ENCODE data around the gene LENG9.

The LENG9 gene

DNA sequence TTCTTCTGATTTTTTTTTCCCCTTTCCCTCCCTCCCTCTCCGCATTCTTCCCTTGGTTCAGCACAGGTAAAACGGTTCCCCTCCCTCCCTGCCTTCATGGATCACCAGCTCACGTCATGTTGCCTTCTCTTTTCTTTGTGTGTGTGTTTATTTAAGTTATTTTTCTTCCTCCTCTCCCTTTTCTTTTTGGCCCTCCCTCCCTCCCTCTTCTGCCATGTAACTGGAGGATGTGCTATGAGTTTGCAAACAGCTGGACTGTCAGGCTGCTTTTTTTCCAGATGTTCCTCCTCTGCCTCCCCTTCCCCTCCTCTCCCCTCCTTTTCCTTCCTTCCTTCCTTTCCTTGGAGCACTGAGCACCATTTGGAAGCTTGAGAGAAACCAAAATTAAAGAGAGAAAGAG, 2.0 kb downstream of the LENG9 start:
- DNase-seq (ENCODE audit: low read depth, low spot score): no peak
- H3K4me3 ChIP-seq (ENCODE audit: low read length): no peak overlapping the region

DNA sequence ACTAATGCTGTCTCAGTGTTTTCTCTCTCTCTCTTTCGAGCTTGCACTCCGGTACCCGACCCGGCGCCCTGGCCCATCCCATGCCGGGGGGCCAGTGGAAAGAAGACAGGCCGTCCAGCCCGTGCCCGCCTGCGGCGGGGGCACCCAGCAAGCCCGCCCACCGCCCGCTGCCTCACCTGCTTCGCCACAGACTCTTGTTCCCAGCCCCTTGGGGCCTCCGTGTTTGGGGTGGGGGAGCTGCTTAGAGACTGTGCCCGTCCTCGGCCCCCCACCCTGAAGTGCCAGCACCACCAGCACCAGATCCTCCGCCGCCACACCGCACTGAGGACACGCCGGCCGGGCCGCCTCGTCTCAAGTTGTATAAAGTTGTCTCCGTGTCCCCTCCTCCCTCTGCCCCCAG, 2.4 kb downstream of the LENG9 start:
- H3K4me3 ChIP-seq (ENCODE audit: low read length): no peak overlapping the region
- no peak for DNase-seq (ENCODE audit: low read depth, low spot score)

DNA sequence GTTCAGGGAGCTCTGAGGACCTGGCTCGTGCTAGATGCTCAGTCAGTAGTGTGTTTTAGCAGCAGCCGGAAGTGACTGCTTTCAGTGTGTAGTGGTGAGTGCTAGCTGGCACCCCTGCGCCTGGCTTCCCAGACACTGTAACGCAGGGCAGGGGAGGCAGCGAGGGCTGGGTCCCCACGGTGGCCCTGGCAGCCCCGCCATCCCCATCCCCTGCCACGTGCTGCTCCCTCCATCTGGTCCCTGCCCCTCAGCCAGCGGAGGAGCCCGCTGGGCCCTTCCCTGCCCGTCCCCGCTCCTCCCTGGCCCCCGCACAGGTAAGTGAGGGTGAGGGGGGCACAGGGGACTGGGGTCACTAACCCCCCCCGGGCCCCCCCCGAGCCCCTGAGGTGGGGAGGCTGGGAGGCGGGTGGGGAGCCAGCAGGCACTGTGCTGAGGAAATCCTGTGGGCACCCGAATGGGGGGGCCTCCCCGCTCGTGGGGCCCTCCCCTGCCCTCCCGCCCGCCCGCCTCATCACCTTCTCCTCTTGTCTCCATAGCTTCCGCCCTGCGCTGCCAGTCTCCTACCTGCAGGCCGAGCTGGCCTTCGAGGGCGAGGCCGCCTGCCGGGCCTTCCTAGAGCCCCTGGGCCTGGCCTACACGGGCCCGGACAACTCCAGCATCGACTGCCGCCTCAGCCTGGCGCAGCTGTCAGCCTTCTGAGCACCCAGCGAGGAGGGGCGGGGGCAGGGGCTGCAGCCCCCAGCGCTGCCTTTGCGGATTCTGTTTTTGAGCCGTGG, 3.2 kb downstream of the LENG9 start:
- H3K4me3 ChIP-seq (ENCODE audit: low read length): no peak overlapping the region
- no peak for DNase-seq (ENCODE audit: low read depth, low spot score)

DNA sequence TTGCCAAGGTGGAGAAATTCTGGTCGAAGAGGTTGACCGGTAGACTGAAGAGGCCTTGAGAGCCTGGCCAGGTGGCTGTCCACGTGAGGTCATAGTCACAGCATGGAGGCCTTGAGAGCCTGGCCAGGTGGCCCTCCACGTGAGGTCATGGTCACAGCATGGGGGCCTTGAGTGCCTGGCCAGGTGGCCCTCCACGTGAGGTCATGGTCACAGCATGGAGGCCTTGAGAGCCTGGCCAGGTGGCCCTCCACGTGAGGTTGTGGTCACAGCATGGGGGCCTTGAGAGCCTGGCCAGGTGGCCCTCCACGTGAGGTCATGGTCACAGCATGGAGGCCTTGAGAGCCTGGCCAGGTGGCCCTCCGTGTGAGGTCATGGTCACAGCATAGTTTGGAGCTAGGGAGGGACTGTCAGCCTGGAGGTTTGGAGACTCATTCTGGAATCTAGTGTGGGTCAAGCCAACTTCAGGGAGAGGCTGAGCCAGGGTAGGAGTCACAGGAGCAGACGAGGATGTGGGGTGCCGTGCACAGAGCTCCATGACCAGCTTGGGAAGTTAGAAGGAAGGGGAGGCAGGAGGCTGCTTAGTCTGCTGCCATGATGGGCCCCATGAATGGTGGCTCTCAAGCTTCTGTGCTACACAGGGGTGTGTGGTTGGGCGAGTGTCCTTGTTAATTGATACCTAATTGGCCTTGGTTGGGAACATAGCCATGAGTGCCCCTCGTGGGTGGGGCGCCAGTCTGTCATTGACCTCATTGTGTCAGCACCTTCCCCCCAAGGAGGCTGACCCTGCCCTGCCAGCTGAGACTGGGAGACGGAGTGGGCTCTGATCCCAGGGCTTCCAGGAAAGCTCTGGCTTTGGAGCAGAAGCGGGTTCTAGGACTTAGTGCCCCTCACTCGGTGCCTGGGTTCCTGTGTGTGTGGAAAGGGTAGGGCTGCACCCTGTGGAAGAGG, 4.0 kb downstream of the LENG9 start:
- no peak overlapping the region for H3K4me3 ChIP-seq (ENCODE audit: low read length)
- DNase-seq (ENCODE audit: low read depth, low spot score): no peak

DNA sequence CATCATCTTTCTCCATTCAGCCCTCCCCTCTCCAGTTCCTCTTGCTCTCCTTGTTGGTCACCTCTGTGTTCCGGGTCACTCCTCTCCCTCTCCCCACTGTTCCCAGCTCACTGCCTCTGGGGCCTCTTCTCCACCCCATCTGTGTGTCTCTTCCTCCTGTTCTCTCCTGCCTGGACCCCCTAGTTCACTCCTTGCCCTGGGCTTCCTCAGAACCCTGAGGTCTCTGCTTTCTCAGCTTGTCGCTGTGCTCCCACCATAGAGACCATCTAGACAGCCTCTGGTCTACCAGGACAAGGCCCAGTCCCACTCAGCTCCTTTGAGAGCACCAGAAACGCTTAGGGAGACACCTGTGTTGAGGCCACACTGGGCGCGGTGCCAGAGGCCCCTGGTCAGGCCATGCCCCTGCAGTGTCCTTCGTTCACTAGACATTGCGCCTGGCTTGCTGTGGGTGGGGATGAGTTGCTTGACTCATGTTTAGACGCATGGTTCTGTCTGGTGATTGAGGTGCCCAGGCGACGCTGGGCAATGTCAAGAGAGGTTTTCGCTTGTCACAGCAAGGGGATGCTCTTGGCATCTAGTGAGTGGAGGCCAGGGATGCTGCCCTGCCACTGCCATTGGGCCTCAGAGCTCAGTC, 4.8 kb downstream of the LENG9 start:
- no peak for DNase-seq (ENCODE audit: low read depth, low spot score)
- H3K4me3 ChIP-seq (ENCODE audit: low read length): no peak overlapping the region

DNA sequence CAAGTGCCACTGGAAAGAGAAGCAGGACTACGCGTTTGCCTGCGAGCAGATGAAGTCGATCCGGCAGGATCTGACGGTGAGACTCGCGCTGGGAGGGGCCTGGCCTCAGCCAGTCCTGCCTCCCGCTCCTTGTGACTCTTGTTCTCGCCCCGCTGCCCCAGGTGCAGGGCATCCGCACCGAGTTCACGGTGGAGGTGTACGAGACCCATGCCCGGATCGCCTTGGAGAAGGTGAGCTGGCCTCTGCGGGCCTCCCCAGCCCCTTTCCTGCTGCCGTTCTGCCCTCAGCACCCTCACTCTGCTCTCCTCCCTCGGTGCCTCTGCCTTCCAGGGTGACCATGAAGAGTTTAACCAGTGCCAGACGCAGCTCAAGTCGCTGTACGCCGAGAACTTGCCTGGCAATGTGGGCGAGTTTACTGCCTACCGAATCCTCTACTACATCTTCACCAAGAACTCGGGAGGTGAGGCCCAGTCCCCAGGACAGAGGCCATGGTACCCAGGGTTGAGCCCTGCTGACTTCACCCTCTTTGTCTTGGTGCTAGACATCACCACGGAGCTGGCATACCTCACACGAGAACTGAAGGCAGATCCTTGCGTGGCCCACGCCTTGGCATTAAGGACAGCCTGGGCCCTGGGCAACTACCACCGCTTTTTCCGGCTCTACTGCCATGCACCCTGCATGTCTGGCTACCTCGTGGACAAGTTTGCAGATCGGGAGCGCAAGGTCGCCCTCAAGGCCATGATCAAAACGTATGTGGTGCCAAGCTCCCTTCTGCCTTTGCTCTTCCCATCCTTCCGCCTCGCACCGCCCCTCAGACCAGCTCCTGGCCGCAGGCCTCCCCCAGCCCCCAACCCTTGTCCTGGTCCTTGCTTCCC, 5.6 kb downstream of the LENG9 start:
- no peak for DNase-seq (ENCODE audit: low read depth, low spot score)
- H3K4me3 ChIP-seq (ENCODE audit: low read length): no peak overlapping the region

DNA sequence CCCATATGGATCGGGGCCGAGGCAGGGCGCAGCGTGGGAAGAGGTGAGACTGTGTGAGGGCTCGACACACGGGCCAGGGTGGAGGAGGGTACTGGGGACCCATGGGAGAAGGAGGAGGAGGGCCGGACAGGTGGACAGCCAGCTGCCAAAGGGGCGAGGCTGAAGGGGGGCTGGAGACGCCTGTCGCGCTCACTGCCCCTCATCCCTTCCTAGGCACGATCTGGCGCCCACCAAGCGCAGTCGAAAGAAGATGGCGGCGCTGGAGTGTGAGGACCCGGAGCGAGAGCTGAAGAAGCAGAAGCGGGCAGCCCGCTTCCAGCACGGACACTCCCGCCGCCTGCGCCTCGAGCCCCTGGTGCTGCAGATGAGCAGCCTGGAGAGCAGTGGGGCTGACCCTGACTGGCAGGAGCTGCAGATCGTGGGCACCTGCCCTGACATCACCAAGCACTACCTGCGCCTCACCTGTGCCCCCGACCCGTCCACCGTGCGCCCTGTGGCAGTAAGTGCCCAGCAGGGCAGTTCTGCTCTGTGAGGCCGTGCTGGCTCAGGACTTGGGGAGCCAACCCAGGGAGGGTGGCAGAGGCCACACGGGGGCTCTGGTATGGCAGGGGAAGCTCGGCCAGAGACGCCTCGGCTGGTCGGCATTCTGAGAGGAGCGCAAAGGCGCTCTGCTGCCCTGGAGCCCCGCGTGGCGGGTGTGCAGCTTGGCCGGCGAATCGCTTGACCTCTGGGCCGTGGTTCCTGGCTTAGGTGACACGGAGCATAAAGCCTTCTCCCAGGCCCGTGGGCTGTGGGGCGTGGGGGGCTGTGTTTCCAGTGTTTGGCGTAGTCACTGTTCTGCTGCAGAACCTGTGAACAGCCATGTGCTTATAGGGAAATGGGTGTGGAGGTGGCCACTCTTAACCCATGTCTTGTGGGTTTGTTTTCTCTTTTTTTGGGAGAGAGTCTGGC, 6.9 kb downstream of the LENG9 start:
- H3K4me3 ChIP-seq (ENCODE audit: low read length): no peak overlapping the region
- DNase-seq (ENCODE audit: low read depth, low spot score): no peak

DNA sequence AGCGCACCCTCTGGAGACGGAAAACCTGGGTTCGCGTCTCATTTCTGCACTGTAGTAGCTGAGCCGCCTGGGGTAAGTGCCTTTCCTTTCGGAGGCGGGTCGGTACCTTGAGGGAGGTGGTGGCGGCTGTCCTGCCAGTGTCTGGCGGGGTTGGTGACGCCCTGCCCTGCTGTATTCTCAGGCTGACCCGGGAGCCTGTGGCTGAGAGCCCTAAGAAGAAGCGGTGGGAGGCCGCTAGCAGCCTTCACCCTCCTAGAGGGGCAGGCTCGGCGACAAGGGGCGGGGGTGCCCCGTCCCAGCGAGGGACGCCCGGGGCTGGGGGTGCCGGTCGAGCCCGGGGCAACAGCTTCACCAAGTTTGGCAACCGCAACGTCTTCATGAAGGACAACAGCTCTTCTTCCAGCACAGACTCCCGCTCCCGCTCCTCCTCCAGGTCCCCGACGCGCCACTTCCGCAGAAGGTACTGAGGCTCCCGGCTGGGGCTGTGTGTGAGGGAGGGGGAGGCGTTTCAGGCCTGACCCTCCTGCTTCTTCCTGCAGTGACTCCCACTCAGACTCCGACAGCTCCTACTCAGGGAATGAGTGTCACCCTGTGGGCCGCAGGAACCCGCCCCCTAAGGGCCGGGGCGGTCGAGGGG, 7.7 kb downstream of the LENG9 start:
- DNase-seq (ENCODE audit: low read depth, low spot score): no peak
- H3K4me3 ChIP-seq (ENCODE audit: low read length): no peak overlapping the region

DNA sequence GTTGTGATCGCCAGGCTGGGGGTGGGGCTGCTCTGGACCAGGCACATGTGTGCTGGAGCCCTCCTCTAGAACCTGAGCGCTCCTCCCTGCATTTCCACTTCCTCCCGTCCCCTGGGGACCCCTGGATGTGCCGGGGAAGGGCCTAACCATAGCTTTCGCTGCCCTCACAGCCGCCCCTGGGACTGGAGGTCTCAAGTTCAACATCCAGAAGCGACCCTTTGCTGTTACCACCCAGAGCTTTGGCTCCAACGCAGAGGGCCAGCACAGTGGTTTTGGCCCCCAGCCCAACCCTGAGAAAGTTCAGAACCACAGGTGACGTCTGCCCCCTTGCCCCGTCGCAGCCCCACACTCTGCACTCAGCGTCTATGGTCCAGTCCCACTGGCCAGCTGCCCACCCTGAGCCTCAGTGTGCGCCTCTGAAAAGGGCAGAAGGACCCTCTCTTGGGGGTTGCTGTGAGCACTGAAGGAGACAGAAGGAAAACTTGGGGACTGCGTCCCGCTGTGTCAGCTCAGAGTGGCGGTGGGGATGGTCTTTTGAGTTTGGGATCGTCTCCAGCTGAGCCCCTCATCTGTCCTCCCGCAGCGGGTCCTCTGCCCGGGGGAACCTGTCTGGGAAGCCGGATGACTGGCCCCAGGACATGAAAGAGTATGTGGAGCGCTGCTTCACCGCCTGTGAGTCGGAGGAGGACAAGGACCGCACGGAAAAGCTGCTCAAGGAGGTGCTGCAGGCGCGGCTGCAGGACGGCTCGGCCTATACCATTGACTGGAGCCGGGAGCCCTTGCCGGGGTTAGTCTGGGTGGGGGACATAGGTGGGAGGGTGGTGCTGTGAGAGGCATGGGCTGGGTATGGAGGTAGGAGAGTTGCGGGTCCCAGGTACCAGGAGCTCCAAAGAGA, 8.6 kb downstream of the LENG9 start:
- DNase-seq (ENCODE audit: low read depth, low spot score): no peak
- H3K4me3 ChIP-seq (ENCODE audit: low read length): no peak overlapping the region

DNA sequence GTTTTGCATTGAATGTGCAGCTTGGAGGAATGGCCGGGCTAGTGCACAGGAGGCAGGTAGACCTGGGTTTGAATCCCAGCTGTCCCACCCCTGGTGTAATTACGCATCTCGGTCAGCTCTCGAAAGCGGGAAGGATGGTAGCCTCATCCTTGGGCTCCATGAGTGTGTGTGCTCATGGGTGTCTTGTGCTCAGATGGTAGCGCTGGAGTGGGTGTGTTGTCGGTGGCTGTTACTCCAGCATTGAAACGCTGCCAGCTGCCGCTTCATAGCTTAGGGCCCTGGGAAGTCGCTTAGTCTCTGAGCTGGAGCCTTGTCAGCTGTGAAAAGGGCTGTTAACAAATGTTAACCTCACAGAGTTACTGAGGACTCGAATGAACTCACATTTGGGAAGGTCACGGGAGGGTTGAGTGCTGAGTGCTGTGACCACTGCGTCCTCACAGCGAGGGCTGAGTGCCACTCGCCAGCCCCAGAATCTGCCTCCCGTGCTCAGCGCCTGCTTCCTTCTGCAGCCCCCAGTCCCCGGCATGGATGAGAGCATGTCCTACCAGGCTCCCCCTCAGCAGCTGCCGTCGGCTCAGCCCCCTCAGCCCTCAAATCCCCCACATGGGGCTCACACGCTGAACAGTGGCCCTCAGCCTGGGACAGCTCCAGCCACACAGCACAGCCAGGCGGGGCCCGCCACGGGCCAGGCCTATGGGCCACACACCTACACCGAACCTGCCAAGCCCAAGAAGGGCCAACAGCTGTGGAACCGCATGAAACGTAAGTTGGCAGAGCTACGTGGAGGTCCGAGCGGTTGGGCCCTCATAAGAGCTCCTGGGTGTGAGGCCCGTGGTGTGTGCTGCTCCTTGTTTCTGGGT, 9.4 kb downstream of the LENG9 start:
- no peak for DNase-seq (ENCODE audit: low read depth, low spot score)
- H3K4me3 ChIP-seq (ENCODE audit: low read length): no peak overlapping the region

DNA sequence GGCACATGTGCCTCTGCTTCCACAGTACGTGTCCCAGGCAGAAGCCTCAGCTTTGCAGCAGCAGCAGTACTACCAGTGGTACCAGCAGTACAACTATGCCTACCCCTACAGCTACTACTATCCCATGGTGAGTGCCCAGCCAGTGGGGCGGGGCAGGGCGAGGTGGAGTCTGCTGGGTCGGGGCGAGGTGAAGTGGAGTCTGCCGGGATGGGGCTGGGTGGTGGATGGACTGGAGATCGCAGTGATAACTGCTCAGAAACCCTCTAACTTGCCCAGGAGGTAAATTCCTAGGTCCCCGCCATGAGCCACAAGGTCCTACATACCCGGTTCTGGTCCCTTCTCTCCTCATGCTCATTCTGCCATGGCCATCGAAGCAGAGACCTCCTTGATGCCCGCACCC, 11.0 kb downstream of the LENG9 start:
- DNase-seq (ENCODE audit: low read depth, low spot score): no peak

DNA sequence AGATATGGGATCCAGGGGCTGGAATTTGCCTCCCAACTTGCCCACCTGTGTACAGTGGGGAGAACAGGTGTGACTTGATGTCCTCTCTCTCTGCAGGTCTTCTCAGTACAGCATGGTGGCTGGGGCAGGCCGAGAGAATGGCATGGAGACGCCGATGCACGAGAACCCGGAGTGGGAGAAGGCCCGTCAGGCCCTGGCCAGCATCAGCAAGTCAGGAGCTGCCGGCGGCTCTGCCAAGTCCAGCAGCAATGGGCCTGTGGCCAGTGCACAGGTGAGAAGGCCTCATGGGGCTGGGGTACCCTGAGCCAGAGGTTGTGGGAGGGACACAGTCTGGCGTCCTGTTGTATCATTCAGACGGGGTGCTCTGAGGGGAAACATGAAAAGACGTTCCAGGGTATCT, 11.6 kb downstream of the LENG9 start:
- no peak overlapping the region for H3K4me3 ChIP-seq (ENCODE audit: low read length)
- DNase-seq (ENCODE audit: low read depth, low spot score): no peak

More for the DNA sequence above, 11.0 kb downstream of the LENG9 start:
- no peak overlapping the region for H3K4me3 ChIP-seq (ENCODE audit: low read length)

DNA sequence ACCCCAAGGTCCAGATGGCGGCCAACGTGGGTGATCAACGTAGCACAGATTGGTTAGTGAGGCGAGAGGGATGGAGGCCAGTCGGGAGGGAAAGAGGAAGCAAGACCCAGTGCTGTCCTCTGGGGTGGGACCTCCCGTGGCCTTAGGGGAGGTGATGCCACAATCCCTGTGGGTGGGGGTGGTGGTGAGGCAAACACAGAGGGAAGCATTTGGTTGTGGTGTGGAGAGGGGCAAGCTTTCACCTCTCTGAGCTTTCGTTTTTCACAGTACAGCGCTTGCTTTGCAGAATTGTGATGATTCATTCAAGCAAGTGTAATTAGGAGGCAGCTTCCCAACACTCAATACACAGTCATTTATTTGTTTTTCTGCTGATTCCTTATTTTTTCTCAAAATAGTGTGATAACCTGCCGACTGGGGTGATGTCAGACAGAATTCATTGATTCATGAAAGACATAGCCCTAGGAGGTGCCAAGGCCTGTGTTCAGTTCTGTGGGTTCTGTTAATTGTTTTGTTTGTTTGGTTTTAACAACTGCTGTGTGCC, 12.2 kb downstream of the LENG9 start:
- no peak for DNase-seq (ENCODE audit: low read depth, low spot score)
- H3K4me3 ChIP-seq (ENCODE audit: low read length): no peak overlapping the region

DNA sequence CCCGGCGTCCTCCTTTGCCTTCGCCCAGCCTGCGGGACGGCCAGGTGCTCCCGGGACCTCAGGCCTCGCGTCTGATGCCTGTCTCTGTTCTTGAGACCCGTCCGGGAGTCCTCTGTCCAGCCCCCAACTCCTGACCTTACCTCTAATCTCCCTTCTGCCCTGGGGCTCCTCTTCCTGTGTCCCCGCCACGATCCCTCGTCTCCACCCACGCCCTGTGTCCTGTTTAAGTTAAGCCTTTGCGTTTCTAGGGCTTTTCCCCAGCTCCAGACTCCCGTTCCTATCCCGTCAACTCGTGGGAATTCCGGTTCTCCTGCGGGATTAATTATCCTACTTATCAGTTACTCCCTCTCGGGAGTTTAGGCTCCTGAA, 13.9 kb downstream of the LENG9 start:
- DNase-seq (ENCODE audit: low read depth, low spot score): no peak
- peak overlapping the region; percentile 98 for H3K4me3 ChIP-seq (ENCODE audit: low read length)
